NB4 (cell line): ENCODE data around the gene MPPED1.

Experiments
- DNase-seq: peaks from one replicate; pipeline ENCODE4 v3.0.0; 2010; ENCODE audit warnings: low read depth
- H3K4me3 ChIP-seq: one replicate; pipeline ENCODE4 v1.5.1; 2011; ENCODE audit warnings: mild to moderate bottlenecking, low read depth, low read length, moderate library complexity
- CTCF ChIP-seq: IDR thresholded peaks from one replicate; pipeline ENCODE4 v1.5.1; 2012; ENCODE audit warnings: low read depth, low read length
- MAX ChIP-seq: IDR thresholded peaks from 2 replicates; pipeline ENCODE4 v1.6.1; 2011; ENCODE audit warnings: low read depth, low read length
- MYC ChIP-seq: IDR thresholded peaks from 2 replicates; pipeline ENCODE4 v1.6.1; 2011; ENCODE audit warnings: low read depth, low read length
- POLR2A ChIP-seq: IDR thresholded peaks from 2 replicates; pipeline ENCODE4 v1.6.1; 2011; ENCODE audit warnings: mild to moderate bottlenecking; ENCODE audit not compliant: insufficient read length; ENCODE audit errors: extremely low read depth

The MPPED1 gene

GRCh38 chr22:43448048-43448447, 36.2 kb downstream of the MPPED1 start:
- TF ChIP-seq MAX: no peak
- no peak for TF ChIP-seq MYC
- no peak for TF ChIP-seq POLR2A
- TF ChIP-seq CTCF: no peak
- H3K4me3 ChIP-seq: no peak overlapping the region
- peak; percentile 49 for DNase-seq

- peak; percentile 19 for DNase-seq
- TF ChIP-seq POLR2A (no peak), CTCF (no peak), MYC (no peak), MAX (no peak)
- H3K4me3 ChIP-seq: no peak overlapping the region
Measured at GRCh38 chr22:43449205-43449830, 37.5 kb downstream of the MPPED1 start.

GRCh38 chr22:43449831-43450225, 38.0 kb downstream of the MPPED1 start:
- H3K4me3 ChIP-seq: no peak overlapping the region
- no peak for DNase-seq
- TF ChIP-seq CTCF (no peak), MAX (no peak), MYC (no peak), POLR2A (no peak)

- TF ChIP-seq MYC (no peak), MAX (no peak), CTCF (no peak), POLR2A (no peak)
- DNase-seq: no peak
- H3K4me3 ChIP-seq: no peak overlapping the region
Measured at GRCh38 chr22:43451371-43452050, 39.7 kb downstream of the MPPED1 start.

GRCh38 chr22:43455846-43456245, 44.0 kb downstream of the MPPED1 start:
- TF ChIP-seq CTCF (no peak), POLR2A (no peak)
- no peak for DNase-seq

GRCh38 chr22:43457002-43457401, 45.2 kb downstream of the MPPED1 start:
- TF ChIP-seq MAX (no peak), CTCF (no peak), POLR2A (no peak), MYC (no peak)
- no peak for DNase-seq
- H3K4me3 ChIP-seq: no peak overlapping the region

More at GRCh38 chr22:43455846-43456245, 44.0 kb downstream of the MPPED1 start:
- no peak overlapping the region for H3K4me3 ChIP-seq
